Left cardiac atrium (tissue), 4 donors: Measurements from ENCODE around the gene C22orf42. TPM values are rescaled to one million over a fixed set of nuclear protein-coding genes. Genes with fewer than 3 reads are reported as not detected.

Experiments
- ATAC-seq, 2 donors: fragments of 200-7000 bp; cut with Tn5 transposase; one replicate each; pipeline ENCODE4 v1.9.1; 2020; ENCODE audit warnings: mild to moderate bottlenecking in 2 of 2, moderate library complexity in 2 of 2
- DNase-seq: peaks from one replicate; pipeline ENCODE4 v3.0.0-alpha.2; 2020
- intact Hi-C, 2 donors: fragments of 100-400 bp; cut with DNase I; formaldehyde crosslinking; loops; one replicate each; pipeline versions ENCODE4 v1.14.1 to v1.15.1; 2022 to 2023
- long read RNA-seq: library from polyadenylated mRNA; unstranded; transcript quantifications from one replicate; pipeline ENCODE4 v2.0.0, GENCODE V29; 2021
- total RNA-seq, 2 donors: library from RNA; stranded (reverse); fragmentation: NEBNext Ultra II Directional; extraction: Animal tissue kit (Norgen Biotek cat#: 25700); gene quantifications; one replicate each; pipeline ENCODE4 v1.2.1, GENCODE V29; 2021
- donor health status: DM: no; HTN: yes; CAD: no.
- donor health status: DM: no; HTN: yes; CAD: no; lungs with severe emphysema.
- donor health status: DM: yes; HTN: yes; CAD: no.
- donor health status: Dilated cardiomyopathy.

Gene C22orf42, protein sequence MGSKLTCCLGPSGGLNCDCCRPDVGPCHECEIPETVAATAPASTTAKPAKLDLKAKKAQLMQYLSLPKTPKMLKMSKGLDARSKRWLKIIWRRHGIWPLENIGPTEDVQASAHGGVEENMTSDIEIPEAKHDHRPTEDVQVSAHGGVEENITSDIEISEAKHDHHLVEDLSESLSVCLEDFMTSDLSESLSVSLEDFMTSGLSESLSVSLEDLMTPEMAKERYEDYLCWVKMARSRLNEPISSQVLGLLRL
- total RNA-seq, result not detected
- long read RNA-seq, result 0 reads

DNA sequence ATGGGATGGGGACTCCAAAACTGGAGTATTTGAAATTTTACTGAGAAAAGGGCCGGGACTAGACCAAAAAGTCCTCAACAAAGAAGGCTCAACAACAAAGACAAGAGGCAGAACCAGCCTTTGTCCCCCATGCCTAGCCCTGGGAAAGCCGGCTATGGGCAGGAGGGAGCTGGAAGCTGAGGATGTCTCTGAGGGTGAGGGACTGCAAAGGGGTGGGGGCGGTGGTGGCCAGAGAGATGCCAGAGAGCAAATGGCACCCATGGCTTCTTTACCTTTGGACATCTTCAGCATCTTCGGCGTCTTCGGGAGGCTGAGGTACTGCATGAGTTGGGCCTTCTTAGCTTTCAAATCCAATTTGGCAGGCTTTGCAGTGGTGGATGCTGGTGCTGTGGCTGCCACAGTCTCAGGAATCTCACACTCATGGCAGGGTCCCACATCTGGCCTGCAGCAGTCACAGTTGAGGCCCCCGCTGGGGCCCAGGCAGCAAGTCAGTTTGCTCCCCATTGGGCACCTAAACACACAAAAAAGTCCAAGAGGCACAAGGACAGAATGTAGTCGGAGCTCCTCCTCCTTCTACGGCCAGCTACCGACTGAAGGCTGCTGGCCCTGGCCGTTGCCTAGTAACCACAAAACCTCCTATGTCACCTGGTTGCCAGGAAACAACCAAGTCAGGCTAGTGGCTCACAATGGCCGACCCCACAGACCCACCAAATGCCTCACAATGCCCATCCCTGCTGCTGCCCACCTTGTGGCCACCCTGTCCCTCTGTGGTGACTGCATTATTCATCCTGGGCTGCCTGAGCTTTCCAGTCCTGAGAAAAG is at the start of gene C22orf42:
Gene C22orf42 (minus strand): TSS at position 592 of the 822 bp plus-strand sequence. CDS start 88 bp downstream, at position 504.
- intact Hi-C loops, result no loop called here
- DNase-seq, result no peak
- no peak for ATAC-seq

DNA sequence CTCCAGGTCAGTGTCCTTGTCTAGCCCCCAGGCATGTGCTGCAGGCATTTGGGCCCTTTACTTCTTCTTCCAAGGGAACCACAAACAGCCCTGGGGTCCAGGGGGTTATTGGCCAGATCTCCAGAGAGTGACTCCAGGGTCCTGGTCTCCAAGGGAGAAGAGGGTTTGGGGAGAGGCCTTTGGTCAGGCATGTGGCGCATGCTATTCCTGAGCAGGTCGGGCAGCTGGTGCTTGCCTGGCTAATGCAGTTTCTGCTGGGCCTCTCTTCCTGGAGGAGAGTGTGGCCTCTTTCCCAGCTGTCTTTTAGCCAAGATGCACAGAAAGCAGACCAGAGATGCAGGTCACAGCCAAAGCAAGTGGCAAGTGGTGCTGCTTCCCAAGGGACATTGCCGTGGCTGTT is 49.6 kb upstream of the C22orf42 start:
- ATAC-seq (no peak), DNase-seq (no peak)
- intact Hi-C loops, result loop anchor here in 1 of 2 donors (10.0 kb wide), 1 partner anchor 234 kb away; no protein-coding TSS in a partner anchor

DNA sequence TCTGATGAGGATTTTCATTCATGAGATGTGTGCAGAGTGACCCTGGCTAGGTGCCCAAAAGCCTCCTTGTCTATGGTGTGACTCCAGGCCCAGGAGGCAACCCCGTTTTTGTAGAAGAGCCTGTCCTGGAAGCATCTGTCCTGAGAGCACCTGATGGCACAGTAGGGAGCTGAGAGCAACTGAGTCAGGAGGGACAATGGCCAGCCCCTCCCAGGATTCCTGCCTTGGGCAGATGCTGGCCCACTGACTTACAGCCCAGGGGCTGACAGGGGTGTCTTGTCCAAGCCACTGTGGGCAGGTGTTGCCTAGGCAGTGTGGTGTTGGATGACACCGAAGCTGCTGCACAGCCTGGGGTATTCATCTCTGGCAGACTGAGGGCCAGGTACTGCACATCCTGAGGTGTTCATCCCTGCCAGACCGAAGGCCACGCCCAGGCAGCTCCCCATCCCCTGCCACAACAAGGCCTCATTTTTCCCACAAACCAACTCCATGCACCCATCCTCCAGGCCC is 48.9 kb upstream of the C22orf42 start:
- intact Hi-C loops, result loop anchor here in 1 of 2 donors (10.0 kb wide), 1 partner anchor 233 kb away; no protein-coding TSS in a partner anchor
- no peak for ATAC-seq
- no peak for DNase-seq

DNA sequence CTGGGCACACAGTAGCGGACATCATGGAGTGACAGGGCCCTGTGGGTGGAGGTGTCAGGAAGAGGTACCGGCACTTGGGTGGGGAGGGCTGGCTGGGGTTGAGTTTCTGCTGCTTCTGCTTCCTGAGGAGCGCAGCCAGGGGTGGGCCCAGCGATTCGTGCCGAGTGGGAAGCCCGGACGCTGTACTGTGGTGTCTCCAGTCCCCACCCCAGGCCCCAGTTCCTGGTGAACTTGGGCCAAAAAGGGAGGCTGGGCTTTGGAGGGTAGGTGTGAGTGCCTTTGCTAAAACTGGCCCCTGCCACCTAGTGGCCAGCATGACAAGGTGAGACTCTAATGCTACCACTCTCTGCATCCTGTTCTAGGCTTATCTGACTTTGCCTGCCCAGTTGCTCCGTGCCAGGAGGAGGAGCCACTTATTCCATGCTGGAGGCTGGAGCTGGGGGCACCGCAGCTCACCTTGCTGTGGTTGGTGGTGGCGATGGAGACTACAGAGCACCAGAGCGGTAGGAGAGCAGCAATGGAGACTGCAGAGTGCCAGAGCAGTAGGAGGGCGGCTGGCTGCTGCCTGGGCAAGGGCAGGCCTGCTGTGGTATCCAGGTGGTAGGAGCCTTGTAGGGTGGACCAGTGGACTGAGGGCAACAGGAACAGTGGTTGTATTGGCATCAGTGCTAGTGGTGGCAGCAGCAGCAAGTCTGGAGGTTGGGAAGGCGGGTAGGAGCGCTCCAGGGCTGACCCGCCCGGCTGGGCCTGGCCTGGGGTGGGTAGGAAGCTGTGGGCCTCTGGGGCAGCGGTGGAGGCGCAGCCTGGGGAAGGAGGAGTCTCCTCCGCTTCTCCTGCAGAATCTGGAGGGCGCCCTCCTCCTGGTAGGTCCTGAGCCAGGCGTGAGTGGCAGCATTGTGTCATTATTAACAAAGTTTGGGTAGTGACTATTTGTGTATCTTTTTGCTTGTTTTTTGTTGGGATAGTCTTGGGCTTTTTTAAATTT is 48.0 kb upstream of the C22orf42 start:
- no peak for ATAC-seq
- no peak for DNase-seq
- intact Hi-C loops, result loop anchor here in 1 of 2 donors (10.0 kb wide), 1 partner anchor 232 kb away; no protein-coding TSS in a partner anchor

DNA sequence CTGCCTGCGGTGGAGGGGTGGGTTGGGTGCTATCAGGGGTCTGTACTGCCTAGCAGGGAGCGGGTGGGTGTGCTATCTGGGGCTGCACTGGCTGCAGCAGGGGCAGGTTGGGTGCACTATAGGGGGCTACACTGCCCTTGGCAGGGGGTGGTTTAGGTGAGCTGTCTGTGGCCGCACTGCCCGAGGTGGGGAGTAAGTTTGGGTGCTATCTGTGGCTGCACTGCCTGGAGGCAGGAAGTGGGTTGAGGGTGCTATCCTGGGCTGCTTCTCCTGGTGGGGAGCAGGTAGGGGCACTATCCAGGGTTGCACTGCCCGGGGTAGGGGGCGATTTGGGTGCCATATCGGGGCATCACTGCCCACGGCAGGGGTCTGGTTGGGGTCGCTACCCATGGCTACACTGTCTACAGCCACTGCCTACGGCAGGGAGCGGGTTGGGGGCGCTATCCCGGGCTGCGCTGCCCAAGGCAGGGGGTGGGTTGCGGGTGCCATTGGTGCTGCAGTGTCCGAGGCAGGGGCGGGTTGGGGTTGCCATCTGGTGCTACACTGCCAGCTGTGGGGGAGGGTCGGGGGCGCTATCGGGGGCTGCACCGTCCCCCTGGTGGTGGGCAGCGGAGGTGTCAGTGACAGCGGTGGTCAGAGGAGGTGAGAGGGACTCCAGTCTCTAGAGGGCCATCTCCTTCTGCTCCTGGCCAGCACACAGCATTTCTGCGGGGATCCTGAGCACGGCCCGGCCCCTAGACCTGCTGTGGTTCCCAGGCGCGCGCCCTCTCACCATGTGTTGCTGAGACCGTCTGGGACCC is 47.1 kb upstream of the C22orf42 start:
- intact Hi-C loops, result loop anchor here in 1 of 2 donors (10.0 kb wide), 1 partner anchor 231 kb away; no protein-coding TSS in a partner anchor
- ATAC-seq (no peak), DNase-seq (no peak)

DNA sequence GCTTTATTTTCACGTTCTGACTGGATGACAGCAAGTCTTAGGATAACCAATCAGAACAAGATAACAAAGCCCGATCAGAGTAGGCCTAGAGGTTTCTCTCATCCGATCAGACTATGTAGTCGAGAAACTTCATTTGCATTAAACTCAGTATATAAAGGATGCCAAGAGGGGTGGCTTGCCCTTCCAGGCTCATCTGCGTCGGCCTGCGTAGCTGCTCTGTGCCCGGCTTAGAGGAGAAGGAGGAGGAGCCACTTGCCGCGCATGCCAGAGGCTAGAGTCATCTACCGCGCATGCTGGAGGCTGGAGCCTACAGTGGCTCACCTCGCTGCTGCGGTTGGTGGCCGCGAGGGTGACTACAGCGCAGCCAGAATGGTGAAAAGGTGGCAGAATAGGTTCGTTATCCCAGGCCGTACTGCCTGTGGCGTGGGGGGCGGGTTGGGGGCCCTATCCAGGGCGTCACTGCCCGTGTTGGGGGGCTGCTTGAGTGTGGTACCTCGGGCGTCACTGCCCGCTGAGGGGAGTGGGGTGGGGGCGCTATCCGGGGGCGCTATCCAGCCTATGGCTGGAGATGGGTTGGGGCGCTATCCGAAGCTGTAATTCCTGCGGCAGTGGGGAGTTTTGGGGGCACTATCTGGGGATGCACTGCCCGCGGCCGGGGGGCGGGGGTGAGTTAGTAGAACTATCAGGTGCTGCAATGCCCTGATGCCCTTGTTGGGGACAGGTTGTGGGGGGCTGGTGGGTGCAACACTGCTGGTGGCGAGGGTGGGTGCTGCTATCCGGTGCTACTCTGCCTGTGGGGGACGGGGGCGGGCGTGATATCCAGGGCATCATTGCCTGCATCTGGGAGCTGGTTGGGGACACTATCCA is 46.0 kb upstream of the C22orf42 start, which contains the start of gene RFPL2:
Gene RFPL2 (minus strand): TSS at position 218 of the 867 bp plus-strand sequence. CDS start 2,622 bp downstream, outside the sequence.
- ATAC-seq, result peak; percentile 67 to 79
- intact Hi-C loops, result loop anchor here in 1 of 2 donors (5.0 to 10.0 kb wide), 2 partner anchors 230 to 267 kb away; partner anchors contain the start of gene FBXO7
- peak; percentile 50 for DNase-seq

DNA sequence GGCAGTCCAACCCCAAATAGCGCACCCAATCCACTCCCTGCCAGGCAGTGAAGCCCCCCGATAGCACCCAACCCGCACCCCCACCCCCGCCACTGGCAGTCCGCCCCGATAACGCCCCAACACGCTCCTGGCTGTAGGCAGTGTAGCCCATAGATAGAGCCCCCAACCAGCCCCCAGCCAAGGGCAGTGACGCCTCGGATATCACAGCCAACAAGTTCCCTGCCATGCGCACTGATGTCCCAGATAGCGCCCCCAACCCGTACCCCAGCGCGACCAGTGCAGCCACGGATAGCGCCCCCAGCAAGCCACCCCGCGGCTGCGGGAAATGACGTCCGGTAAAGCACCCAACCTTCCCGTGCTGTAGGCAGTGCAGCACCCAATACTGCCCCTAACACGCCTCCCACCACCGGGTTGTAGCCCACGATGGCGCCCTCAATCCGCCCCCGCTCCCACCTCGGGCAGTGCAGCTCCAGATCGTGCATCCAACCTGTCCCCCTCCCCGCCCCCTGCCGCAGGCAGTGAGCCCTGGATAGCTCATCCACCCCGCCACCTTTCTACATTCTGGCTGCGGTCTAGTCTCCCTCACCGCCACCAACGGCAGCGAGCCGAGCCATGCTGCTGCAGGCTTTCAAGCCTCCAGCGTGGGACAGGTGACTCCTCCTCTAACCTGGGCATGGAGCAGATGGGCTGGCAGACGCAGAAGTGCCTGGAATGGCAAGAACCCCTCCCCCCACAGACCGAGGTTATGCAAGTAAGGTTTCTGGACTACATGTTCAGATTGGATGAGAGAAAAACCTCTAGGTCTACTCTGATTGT is 45.1 kb upstream of the C22orf42 start:
- intact Hi-C loops, result loop anchor here in 1 of 2 donors (5.0 to 10.0 kb wide), 2 partner anchors 229 to 268 kb away; partner anchors contain the start of gene FBXO7
- ATAC-seq (peak in 1 of 2 donors; percentile 25), DNase-seq (no peak)

DNA sequence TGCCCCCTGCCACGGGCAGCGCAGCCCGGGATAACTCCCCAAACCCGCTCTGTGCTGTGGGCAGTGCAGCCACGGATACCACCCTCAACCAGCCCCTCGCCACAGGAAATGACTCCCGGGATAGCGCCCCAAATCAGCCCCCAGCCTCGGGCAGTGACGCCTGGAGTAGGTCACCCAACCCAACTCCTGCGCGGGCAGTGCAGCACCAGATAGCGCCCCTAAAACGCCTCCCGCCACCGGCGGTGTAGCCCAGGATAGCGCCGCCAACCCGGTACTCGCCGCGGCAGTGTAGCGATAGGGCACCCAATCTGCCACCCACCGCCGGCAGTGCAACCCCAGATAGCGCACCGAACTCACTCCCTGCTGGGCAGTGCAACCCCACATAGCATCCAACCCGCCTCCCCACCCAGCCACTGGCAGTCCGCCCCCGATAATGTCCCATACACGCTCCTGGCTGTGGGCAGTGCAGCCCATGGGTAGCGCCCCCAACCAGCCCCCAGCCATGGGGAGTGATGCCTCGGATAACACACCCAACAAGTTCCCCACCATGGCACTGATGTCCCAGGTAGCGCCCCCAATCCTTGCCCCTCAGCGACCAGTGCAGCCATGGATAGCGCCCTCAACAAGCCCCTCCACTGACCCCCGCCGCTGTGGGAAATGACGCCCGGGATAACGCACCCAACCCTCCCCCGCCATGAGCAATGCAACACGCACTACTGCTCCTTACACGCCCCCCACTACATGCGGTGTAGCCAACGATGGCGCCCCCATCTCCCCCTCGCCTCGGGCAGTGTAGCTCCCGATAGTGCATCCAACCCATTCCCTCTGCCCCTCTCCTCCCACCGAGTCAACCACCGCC is 44.3 kb upstream of the C22orf42 start:
- intact Hi-C loops, result loop anchor here in 1 of 2 donors (5.0 to 10.0 kb wide), 2 partner anchors 229 to 269 kb away; partner anchors contain the start of gene FBXO7
- ATAC-seq (peak; percentile 7 to 10), DNase-seq (no peak)

DNA sequence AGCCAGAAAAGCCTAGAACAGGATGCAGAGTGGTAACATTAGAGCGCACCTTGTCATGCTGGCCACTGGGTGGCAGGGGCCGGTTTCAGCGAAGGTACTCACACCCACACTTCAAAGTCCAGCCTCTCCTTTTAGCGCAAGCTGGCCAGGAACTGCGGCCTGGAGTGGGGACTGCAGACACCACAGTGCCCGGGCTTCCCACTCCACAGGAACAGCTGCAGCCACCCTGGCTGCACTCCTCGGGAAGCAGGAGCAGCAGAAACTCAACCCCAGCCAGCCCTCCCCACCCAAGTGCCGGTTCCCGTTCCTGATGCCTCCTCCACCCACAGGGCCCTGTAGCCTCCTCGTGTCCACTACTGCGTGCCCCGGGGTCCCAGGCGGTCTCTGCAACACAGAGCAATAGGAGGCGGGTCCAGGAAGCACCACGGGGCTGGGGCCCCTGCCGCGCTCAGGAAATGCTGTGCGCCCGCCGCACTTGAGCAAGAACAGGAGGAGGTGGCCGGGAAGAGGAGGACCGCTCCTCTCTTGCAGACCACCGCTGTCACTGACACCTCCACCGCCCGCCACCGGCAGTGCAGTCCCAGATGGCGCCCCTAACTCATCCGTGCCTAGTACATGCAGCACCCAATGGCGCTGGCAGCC is 43.6 kb upstream of the C22orf42 start:
- intact Hi-C loops, result loop anchor here in 1 of 2 donors (5.0 to 10.0 kb wide), 2 partner anchors 228 to 270 kb away; partner anchors contain the start of gene FBXO7
- DNase-seq (no peak), ATAC-seq (peak; percentile 45 to 48)

DNA sequence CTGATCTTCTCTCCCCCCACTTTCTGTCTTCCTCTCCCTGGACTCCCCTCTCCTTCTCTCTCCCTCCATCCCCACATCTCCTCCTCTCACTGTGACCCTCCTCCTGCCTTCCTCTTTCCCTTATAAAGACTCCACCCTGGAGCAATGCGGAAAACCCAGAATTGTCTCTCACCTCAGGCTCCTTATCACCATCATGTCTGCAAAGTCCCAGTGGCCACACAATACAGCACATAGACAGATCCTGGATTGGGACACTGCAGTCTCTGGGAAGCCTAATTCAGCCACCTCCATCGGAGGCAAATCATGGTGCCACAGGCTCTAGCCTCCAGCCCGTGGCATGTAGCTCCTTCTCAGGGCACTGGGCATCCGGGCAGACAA is 43.0 kb upstream of the C22orf42 start:
- intact Hi-C loops, result loop anchor here in 1 of 2 donors (5.0 to 10.0 kb wide), 2 partner anchors 227 to 270 kb away; partner anchors contain the start of gene FBXO7
- ATAC-seq, result no peak
- no peak for DNase-seq

DNA sequence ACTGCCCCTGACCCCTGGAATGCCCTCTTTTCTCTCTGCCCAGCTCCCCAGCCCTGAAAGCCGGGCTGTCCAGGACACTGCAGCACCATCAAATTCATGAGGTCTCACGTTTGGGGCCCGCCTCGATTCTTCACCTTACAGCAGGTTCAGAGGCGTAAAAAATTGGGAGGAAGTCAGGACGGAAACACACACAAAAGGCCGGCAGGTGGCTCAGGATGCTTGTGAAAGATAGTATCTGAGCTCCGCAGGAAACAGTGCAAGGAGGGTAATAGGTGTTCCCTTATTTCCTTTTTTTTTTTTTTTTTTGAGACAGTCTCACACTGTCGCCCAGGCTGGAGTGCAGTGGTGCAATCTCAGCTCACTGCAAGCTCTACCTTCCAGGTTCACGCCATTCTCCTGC is 41.6 kb upstream of the C22orf42 start:
- intact Hi-C loops, result loop anchor here in 1 of 2 donors (5.0 to 10.0 kb wide), 2 partner anchors 226 to 272 kb away; partner anchors contain the start of gene FBXO7
- no peak for ATAC-seq
- no peak for DNase-seq

DNA sequence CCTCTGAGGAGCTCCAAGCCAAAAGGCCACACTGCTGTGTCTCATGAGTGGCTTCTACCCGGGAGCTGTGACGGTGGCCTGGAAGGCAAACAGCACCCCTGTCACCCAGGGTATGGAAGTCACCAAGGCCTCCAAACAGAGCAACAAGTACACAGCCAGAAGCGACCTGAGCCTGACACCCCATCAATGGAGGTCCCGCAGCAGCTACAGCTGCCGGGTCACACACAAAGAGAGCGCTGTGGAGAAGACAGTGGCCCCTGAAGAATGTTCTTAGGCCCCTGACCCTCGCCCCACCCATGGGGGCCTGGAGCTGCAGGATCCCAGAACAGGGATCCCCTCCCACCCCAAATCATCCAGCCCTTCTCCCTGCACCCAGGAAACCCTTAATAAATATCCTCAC is 40.9 kb upstream of the C22orf42 start:
- intact Hi-C loops, result loop anchor here in 1 of 2 donors (5.0 to 10.0 kb wide), 2 partner anchors 225 to 272 kb away; partner anchors contain the start of gene FBXO7
- no peak for ATAC-seq
- no peak for DNase-seq

DNA sequence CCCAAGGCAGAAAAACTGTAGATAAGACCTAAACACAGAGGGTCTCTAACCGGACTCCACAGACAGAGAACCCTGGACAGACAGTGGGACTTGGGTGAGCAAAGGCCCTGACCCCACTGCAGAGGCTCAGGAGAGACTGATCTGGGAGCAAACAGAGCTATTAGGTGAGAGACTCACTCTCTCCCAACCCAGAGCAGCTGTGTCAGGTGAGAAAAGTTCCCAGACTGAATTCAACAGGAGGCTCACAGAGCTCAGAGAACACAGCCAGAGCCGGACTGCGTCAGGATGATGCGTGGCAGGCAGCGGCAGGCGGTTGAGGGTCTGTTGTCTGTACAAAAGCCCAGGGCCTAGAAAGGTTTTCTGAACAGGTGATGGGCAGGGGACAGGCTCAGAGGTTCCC is 40.2 kb upstream of the C22orf42 start:
- intact Hi-C loops, result no loop called here
- ATAC-seq, result no peak
- no peak for DNase-seq
